Peyer's patch (tissue), 4 donors: ENCODE results near the gene CNTNAP5. TPM values are rescaled to one million over a fixed set of nuclear protein-coding genes. Genes with fewer than 3 reads are reported as not detected.

ENCODE experiments used
- DNase-seq, 3 donors: peaks; one replicate each; pipeline ENCODE4 v3.0.0-alpha.2; 2017 to 2019
- H3K27ac ChIP-seq, 4 donors: fragments of 200-600 bp; sonication (generic); one replicate each; pipeline ENCODE4 v1.5.1; 2016 to 2019
- H3K27me3 ChIP-seq, 2 donors: fragments of 200-600 bp; sonication (generic); one replicate each; pipeline ENCODE4 v1.5.1; 2019
- H3K36me3 ChIP-seq, 3 donors: fragments of 200-600 bp; sonication (generic); one replicate each; pipeline ENCODE4 v1.5.1; 2016 to 2019
- H3K4me1 ChIP-seq, 4 donors: fragments of 200-600 bp; sonication (generic); one replicate each; pipeline ENCODE4 v1.5.1; 2016 to 2019
- H3K4me3 ChIP-seq, 4 donors: fragments of 200-600 bp; sonication (generic); 1 replicate in 3 of 4; 2 replicates in 1 of 4; pipeline ENCODE4 v1.5.1; 2016 to 2019; ENCODE audit warnings: mild to moderate bottlenecking in 1 of 4
- H3K9me3 ChIP-seq, 4 donors: fragments of 200-600 bp; sonication (generic); one replicate each; pipeline ENCODE4 v1.5.1; 2016 to 2019; ENCODE audit warnings: mild to moderate bottlenecking in 1 of 4
- POLR2A ChIP-seq, 2 donors: fragments of 450-650 bp; IDR thresholded peaks; one replicate each; pipeline ENCODE4 v1.5.1; 2017; ENCODE audit warnings: antibody characterized with exemption in 2 of 2, mild to moderate bottlenecking in 2 of 2, moderate library complexity in 2 of 2
- total RNA-seq, 4 donors: library from RNA; depleted of rRNA; stranded (reverse); fragments of >200 nt; gene quantifications; one replicate each; pipeline ENCODE4 v1.1.0, GENCODE V29; 2016
- TF ChIP-seq, protein P1 (sequence below), 6 experiments: fragments of 450-650 bp in 4 of 6; fragments of 200-600 bp in 2 of 6; sonication (generic) in 1 of 6; IDR thresholded peaks; one replicate each; pipeline ENCODE4 v1.5.1; 2017 to 2019; ENCODE audit warnings: antibody characterized with exemption in 6 of 6, mild to moderate bottlenecking in 3 of 6, moderate library complexity in 1 of 6

CNTNAP5 gene
- total RNA-seq, 4 donors from 2014 or later = not detected

GRCh38 chr2:124886216-124886615 is 861.1 kb downstream of the CNTNAP5 start:
- TF ChIP-seq, protein P1, sequence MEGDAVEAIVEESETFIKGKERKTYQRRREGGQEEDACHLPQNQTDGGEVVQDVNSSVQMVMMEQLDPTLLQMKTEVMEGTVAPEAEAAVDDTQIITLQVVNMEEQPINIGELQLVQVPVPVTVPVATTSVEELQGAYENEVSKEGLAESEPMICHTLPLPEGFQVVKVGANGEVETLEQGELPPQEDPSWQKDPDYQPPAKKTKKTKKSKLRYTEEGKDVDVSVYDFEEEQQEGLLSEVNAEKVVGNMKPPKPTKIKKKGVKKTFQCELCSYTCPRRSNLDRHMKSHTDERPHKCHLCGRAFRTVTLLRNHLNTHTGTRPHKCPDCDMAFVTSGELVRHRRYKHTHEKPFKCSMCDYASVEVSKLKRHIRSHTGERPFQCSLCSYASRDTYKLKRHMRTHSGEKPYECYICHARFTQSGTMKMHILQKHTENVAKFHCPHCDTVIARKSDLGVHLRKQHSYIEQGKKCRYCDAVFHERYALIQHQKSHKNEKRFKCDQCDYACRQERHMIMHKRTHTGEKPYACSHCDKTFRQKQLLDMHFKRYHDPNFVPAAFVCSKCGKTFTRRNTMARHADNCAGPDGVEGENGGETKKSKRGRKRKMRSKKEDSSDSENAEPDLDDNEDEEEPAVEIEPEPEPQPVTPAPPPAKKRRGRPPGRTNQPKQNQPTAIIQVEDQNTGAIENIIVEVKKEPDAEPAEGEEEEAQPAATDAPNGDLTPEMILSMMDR (IDR thresholded peaks at IDR 0.05) = no peak
- TF ChIP-seq POLR2A (IDR thresholded peaks at IDR 0.05) = no peak
- Histone ChIP-seq H3K4me1 (no peaks in the 10 kb centered on the region), H3K27me3 (no peaks in the 10 kb centered on the region), H3K9me3 (no peaks in the 10 kb centered on the region), H3K27ac (no peak overlapping the region), H3K36me3 (no peaks in the 10 kb centered on the region), H3K4me3 (no peak overlapping the region)
- no peak for DNase-seq

DNA sequence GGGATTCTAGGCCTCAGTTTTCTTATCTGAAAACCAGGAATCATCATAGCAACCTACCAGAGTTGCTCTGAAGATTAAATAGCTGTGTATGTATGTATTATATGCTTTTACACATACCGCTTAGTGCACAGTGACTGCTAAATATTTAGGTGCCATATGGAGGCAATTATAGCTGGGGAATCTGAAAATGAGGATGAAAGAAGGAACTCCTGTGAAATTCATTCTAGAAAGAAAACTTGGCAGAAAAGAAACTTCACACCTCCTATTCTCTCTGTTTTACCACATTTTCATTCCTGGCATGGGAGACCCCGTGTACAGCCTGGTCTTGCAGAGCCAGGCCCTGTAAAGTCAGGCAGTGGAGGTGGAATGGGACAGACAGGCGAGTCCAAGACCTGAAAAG is 862.4 kb downstream of the CNTNAP5 start:
- DNase-seq = no peak
- no peak overlapping the region for H3K4me3 ChIP-seq
- H3K27ac ChIP-seq = no peak overlapping the region
- no peaks in the 10 kb centered on the region for H3K4me1 ChIP-seq
- no peaks in the 10 kb centered on the region for H3K36me3 ChIP-seq
- TF ChIP-seq POLR2A (IDR thresholded peaks at IDR 0.05) = no peak
- TF ChIP-seq, protein P1 (IDR thresholded peaks at IDR 0.05) = no peak
- H3K9me3 ChIP-seq = no peaks in the 10 kb centered on the region
- H3K27me3 ChIP-seq = no peaks in the 10 kb centered on the region

DNA sequence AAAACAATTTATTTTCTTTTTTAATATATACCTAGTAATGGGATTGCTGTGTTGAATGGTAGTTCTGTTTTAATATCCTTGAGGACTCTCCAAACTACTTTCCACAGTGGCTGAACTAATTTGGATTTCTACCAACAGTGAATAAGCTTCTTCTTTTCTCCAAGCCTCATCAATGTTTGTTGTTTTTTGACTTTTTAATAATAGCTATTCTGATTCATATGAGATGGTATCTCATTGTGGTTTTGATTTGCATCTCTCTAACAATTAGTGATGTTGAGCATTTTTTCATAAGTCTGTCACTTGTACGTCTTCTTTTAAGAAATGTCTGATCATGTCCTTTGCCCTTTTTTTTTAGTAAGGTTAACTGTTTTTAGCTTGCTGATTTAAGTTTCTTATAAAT is 863.3 kb downstream of the CNTNAP5 start:
- Histone ChIP-seq H3K9me3 (no peaks in the 10 kb centered on the region), H3K36me3 (no peaks in the 10 kb centered on the region), H3K4me1 (no peaks in the 10 kb centered on the region), H3K27me3 (no peaks in the 10 kb centered on the region), H3K4me3 (no peak overlapping the region), H3K27ac (no peak overlapping the region)
- TF ChIP-seq POLR2A (IDR thresholded peaks at IDR 0.05) = no peak
- no peak for DNase-seq

DNA sequence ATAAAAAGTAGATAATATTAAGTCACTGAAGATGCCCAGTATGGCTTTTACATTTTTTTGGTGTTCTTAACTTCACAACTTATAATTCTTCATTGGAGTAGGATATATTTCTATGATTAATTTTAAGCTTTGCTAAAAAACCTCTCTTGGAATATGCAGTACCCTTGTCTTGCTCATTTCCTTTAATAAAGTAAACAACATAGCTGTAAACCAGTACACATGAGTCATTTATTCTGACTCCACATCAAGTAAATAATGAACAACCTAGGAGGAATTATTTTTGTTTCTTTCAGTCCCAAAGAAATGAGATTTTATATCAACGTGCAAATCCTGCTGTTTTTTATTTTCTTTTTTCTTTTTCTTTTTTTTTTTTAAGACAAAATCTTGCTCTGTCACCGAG is 869.1 kb downstream of the CNTNAP5 start:
- Histone ChIP-seq H3K9me3 (no peaks in the 10 kb centered on the region), H3K27ac (no peak overlapping the region), H3K27me3 (no peaks in the 10 kb centered on the region), H3K4me3 (no peak overlapping the region), H3K36me3 (no peaks in the 10 kb centered on the region), H3K4me1 (no peaks in the 10 kb centered on the region)
- no peak for TF ChIP-seq POLR2A (IDR thresholded peaks at IDR 0.05)
- TF ChIP-seq, protein P1 (IDR thresholded peaks at IDR 0.05) = no peak
- no peak for DNase-seq

- no peaks in the 10 kb centered on the region for H3K36me3 ChIP-seq
- no peaks in the 10 kb centered on the region for H3K9me3 ChIP-seq
- DNase-seq = no peak
- H3K27me3 ChIP-seq = no peaks in the 10 kb centered on the region
- TF ChIP-seq POLR2A (IDR thresholded peaks at IDR 0.05) = no peak
- TF ChIP-seq, protein P1 (IDR thresholded peaks at IDR 0.05) = no peak
- H3K4me1 ChIP-seq = no peaks in the 10 kb centered on the region
- no peak overlapping the region for H3K27ac ChIP-seq
- H3K4me3 ChIP-seq = no peak overlapping the region
These were observed 873.7 kb downstream of the CNTNAP5 start for GRCh38 chr2:124898827-124899226.

DNA sequence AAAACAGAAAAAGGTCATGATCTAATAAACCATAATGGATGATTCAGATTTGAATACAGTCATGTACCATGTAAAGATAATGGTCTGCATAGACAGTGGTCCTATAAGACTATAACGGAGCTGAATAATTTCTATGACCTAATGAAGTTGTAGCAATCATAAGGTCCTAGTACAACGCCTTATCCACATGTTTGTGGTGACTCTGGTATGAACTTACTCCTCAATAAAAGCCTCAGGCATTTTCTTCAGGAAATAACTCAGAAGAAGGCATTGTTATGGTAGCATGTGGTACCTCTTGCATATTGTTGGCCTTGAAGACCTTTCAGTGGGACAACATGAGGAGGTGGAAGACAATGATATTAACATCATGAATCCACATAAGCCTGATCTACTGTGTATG is 883.3 kb downstream of the CNTNAP5 start:
- Histone ChIP-seq H3K27ac (no peak overlapping the region), H3K27me3 (no peaks in the 10 kb centered on the region), H3K36me3 (no peaks in the 10 kb centered on the region), H3K4me3 (no peak overlapping the region), H3K9me3 (no peaks in the 10 kb centered on the region), H3K4me1 (no peaks in the 10 kb centered on the region)
- TF ChIP-seq, protein P1 (IDR thresholded peaks at IDR 0.05) = no peak
- TF ChIP-seq POLR2A (IDR thresholded peaks at IDR 0.05) = no peak
- no peak for DNase-seq
